Measurements from ENCODE around the gene SPRYD3.

The SPRYD3 gene

GRCh38 chr12:53074283-53074998, 4.7 kb downstream of the SPRYD3 start:
- Mint-ChIP-seq H3K4me1 (ENCODE audit: low read depth) (peaks cover 30% of the 10 kb centered on the region), H3K4me3 (no peak overlapping the region), H3K36me3 (ENCODE audit: low read depth) (peaks cover 40% of the 10 kb centered on the region), H3K9me3 (no peaks in the 10 kb centered on the region), H3K27me3 (no peaks in the 10 kb centered on the region), H3K27ac (no peak overlapping the region)

- H3K36me3 Mint-ChIP-seq (ENCODE audit: low read depth), result peaks cover 40% of the 10 kb centered on the region
- H3K27ac Mint-ChIP-seq, result no peak overlapping the region
- H3K27me3 Mint-ChIP-seq, result no peaks in the 10 kb centered on the region
- H3K9me3 Mint-ChIP-seq, result no peaks in the 10 kb centered on the region
- no peak overlapping the region for H3K4me3 Mint-ChIP-seq
- peaks cover 30% of the 10 kb centered on the region for H3K4me1 Mint-ChIP-seq (ENCODE audit: low read depth)
Observed at GRCh38 chr12:53073881-53074280, 5.3 kb downstream of the SPRYD3 start.

- H3K9me3 Mint-ChIP-seq, result no peaks in the 10 kb centered on the region
- H3K4me3 Mint-ChIP-seq, result no peak overlapping the region
- peaks cover 40% of the 10 kb centered on the region for H3K36me3 Mint-ChIP-seq (ENCODE audit: low read depth)
- H3K27ac Mint-ChIP-seq, result peak overlapping the region; percentile 18
- H3K4me1 Mint-ChIP-seq (ENCODE audit: low read depth), result peaks cover 18% of the 10 kb centered on the region
- H3K27me3 Mint-ChIP-seq, result no peaks in the 10 kb centered on the region
Observed at GRCh38 chr12:53071591-53072551, 7.3 kb downstream of the SPRYD3 start.

GRCh38 chr12:53070877-53071492, 8.2 kb downstream of the SPRYD3 start:
- H3K4me3 Mint-ChIP-seq, result no peak overlapping the region
- peaks cover 38% of the 10 kb centered on the region for H3K36me3 Mint-ChIP-seq (ENCODE audit: low read depth)
- peak overlapping the region; percentile 49 for H3K27ac Mint-ChIP-seq
- peaks cover 20% of the 10 kb centered on the region for H3K4me1 Mint-ChIP-seq (ENCODE audit: low read depth)
- no peaks in the 10 kb centered on the region for H3K9me3 Mint-ChIP-seq
- H3K27me3 Mint-ChIP-seq, result no peaks in the 10 kb centered on the region

GRCh38 chr12:53069621-53070410, 9.4 kb downstream of the SPRYD3 start:
- no peaks in the 10 kb centered on the region for H3K9me3 Mint-ChIP-seq
- H3K4me1 Mint-ChIP-seq (ENCODE audit: low read depth), result peaks cover 23% of the 10 kb centered on the region
- peaks cover 36% of the 10 kb centered on the region for H3K36me3 Mint-ChIP-seq (ENCODE audit: low read depth)
- H3K4me3 Mint-ChIP-seq, result no peak overlapping the region
- no peak overlapping the region for H3K27ac Mint-ChIP-seq
- no peaks in the 10 kb centered on the region for H3K27me3 Mint-ChIP-seq

- Mint-ChIP-seq H3K27me3 (no peaks in the 10 kb centered on the region), H3K27ac (no peak overlapping the region), H3K9me3 (no peaks in the 10 kb centered on the region), H3K4me1 (ENCODE audit: low read depth) (peaks cover 18% of the 10 kb centered on the region), H3K4me3 (no peak overlapping the region), H3K36me3 (ENCODE audit: low read depth) (peaks cover 28% of the 10 kb centered on the region)
Observed at GRCh38 chr12:53068811-53069585, 10.2 kb downstream of the SPRYD3 start.

- no peak overlapping the region for H3K27ac Mint-ChIP-seq
- no peaks in the 10 kb centered on the region for H3K9me3 Mint-ChIP-seq
- H3K36me3 Mint-ChIP-seq (ENCODE audit: low read depth), result peaks cover 26% of the 10 kb centered on the region
- peaks cover 15% of the 10 kb centered on the region for H3K4me1 Mint-ChIP-seq (ENCODE audit: low read depth)
- H3K4me3 Mint-ChIP-seq, result no peak overlapping the region
- H3K27me3 Mint-ChIP-seq, result no peaks in the 10 kb centered on the region
Observed at GRCh38 chr12:53067993-53068770, 11.0 kb downstream of the SPRYD3 start.

GRCh38 chr12:53067074-53067992, 11.9 kb downstream of the SPRYD3 start:
- Mint-ChIP-seq H3K4me3 (no peak overlapping the region), H3K36me3 (ENCODE audit: low read depth) (peaks cover 17% of the 10 kb centered on the region), H3K27me3 (no peaks in the 10 kb centered on the region), H3K4me1 (ENCODE audit: low read depth) (peaks cover 11% of the 10 kb centered on the region), H3K27ac (no peak overlapping the region), H3K9me3 (no peaks in the 10 kb centered on the region)

- Mint-ChIP-seq H3K4me3 (no peak overlapping the region), H3K27ac (peak overlapping the region; percentile 51), H3K36me3 (ENCODE audit: low read depth) (peaks cover 15% of the 10 kb centered on the region), H3K4me1 (ENCODE audit: low read depth) (peaks cover 10% of the 10 kb centered on the region), H3K27me3 (no peaks in the 10 kb centered on the region), H3K9me3 (no peaks in the 10 kb centered on the region)
Observed at GRCh38 chr12:53065975-53066931, 12.9 kb downstream of the SPRYD3 start.

- no peak overlapping the region for H3K4me3 Mint-ChIP-seq
- no peaks in the 10 kb centered on the region for H3K9me3 Mint-ChIP-seq
- no peaks in the 10 kb centered on the region for H3K27me3 Mint-ChIP-seq
- no peak overlapping the region for H3K27ac Mint-ChIP-seq
- H3K36me3 Mint-ChIP-seq (ENCODE audit: low read depth), result peaks cover 15% of the 10 kb centered on the region
- H3K4me1 Mint-ChIP-seq (ENCODE audit: low read depth), result peaks cover 5% of the 10 kb centered on the region
Observed at GRCh38 chr12:53065470-53065869, 13.7 kb downstream of the SPRYD3 start.

GRCh38 chr12:53064613-53065436, 14.4 kb downstream of the SPRYD3 start:
- Mint-ChIP-seq H3K27ac (no peak overlapping the region), H3K27me3 (no peaks in the 10 kb centered on the region), H3K4me1 (ENCODE audit: low read depth) (peaks cover 5% of the 10 kb centered on the region), H3K4me3 (no peak overlapping the region), H3K36me3 (ENCODE audit: low read depth) (peaks cover 15% of the 10 kb centered on the region), H3K9me3 (no peaks in the 10 kb centered on the region)

All from stimulated activated naive CD8-positive, alpha-beta T cell treated with anti-CD3 and anti-CD28 coated beads, Interleukin-15, Interleukin-2, amounts not matched to agents 100 ng/mL and 50 ng/mL, for 24 hours (primary cell).